Measurements from ENCODE around the gene HTR3C. TPM values are rescaled to one million over a fixed set of nuclear protein-coding genes. Genes with fewer than 3 reads are reported as not detected.

HTR3C gene
- polyA plus RNA-seq, 1 of the 3 experiments (the other 2 are of a cell fraction): not detected

DNA sequence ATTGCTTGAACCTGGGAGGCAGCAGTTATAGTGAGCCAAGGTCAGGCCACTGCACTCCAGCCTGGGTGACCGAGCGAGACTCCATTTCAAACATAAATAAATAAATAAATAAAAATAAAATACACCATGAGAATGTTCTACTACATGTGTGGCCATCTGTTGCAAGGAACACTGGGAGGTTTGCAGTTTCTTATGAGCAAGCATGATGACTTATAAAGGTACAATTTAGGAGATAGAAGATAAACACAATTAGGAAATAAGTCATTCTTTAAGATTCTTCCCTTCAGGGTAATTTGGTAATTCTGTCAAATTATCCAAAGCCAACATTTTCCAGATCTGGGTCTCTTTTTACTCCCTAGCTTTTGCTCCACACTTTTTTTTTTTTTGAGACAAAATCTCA lies 13.4 kb downstream of the HTR3C start:
- WGBS (ENCODE audit: low lambda C conversion rate): 94% methylated on average over 2 of the region's 2 CpGs
- Histone ChIP-seq H3F3A (replicated peaks; ENCODE audit: insufficient read depth) (no peaks in the 10 kb centered on the region), H3K9me3 (no peaks in the 10 kb centered on the region), H3K27ac (ENCODE audit: low read depth in 2 of 2, low read length in 1 of 2) (no peak overlapping the region), H3K9ac (no peak overlapping the region), H3K79me2 (ENCODE audit: insufficient read depth) (no peaks in the 10 kb centered on the region), H3K27me3 (ENCODE audit: insufficient read depth) (no peaks in the 10 kb centered on the region), H3K36me3 (replicated peaks in 1 of 2; ENCODE audit: control insufficient read depth in 1 of 2, insufficient read depth in 2 of 2, low read length in 1 of 2) (no peaks in the 10 kb centered on the region), H3K4me2 (no peak overlapping the region), H2AFZ (ENCODE audit: low read depth) (0 out of 2 replicates have a peak overlapping the region, but pooled peaks have one; percentile 29), H3K4me3 (ENCODE audit: low read depth in 2 of 2, low read length in 1 of 2) (no peak overlapping the region), H3K9me2 (no peaks in the 10 kb centered on the region), H4K20me1 (ENCODE audit: insufficient read depth) (no peaks in the 10 kb centered on the region), H3K4me1 (ENCODE audit: control insufficient read depth in 1 of 2, insufficient read depth in 2 of 2, low read depth in 1 of 2, low read length in 1 of 2) (no peaks in the 10 kb centered on the region; a peak in 1 of 4 replicates)
- POLR2A ChIA-PET: no interaction called here
- CTCF ChIA-PET: no interaction called here
- TF ChIP-seq RXRA (IDR thresholded peaks at IDR 0.05; ENCODE audit: borderline replicate concordance, low read depth) (no peak), POLR2AphosphoS5 (IDR thresholded peaks at IDR 0.05; ENCODE audit: low read depth, low read length) (no peak), GATA2 (CRISPR knock-in tag; IDR thresholded peaks at IDR 0.05) (no peak)
- TF ChIP-seq, protein P1, sequence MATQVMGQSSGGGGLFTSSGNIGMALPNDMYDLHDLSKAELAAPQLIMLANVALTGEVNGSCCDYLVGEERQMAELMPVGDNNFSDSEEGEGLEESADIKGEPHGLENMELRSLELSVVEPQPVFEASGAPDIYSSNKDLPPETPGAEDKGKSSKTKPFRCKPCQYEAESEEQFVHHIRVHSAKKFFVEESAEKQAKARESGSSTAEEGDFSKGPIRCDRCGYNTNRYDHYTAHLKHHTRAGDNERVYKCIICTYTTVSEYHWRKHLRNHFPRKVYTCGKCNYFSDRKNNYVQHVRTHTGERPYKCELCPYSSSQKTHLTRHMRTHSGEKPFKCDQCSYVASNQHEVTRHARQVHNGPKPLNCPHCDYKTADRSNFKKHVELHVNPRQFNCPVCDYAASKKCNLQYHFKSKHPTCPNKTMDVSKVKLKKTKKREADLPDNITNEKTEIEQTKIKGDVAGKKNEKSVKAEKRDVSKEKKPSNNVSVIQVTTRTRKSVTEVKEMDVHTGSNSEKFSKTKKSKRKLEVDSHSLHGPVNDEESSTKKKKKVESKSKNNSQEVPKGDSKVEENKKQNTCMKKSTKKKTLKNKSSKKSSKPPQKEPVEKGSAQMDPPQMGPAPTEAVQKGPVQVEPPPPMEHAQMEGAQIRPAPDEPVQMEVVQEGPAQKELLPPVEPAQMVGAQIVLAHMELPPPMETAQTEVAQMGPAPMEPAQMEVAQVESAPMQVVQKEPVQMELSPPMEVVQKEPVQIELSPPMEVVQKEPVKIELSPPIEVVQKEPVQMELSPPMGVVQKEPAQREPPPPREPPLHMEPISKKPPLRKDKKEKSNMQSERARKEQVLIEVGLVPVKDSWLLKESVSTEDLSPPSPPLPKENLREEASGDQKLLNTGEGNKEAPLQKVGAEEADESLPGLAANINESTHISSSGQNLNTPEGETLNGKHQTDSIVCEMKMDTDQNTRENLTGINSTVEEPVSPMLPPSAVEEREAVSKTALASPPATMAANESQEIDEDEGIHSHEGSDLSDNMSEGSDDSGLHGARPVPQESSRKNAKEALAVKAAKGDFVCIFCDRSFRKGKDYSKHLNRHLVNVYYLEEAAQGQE (IDR thresholded peaks at IDR 0.05; ENCODE audit: low read depth, low read length): no peak
- DNase-seq: no peak

DNA sequence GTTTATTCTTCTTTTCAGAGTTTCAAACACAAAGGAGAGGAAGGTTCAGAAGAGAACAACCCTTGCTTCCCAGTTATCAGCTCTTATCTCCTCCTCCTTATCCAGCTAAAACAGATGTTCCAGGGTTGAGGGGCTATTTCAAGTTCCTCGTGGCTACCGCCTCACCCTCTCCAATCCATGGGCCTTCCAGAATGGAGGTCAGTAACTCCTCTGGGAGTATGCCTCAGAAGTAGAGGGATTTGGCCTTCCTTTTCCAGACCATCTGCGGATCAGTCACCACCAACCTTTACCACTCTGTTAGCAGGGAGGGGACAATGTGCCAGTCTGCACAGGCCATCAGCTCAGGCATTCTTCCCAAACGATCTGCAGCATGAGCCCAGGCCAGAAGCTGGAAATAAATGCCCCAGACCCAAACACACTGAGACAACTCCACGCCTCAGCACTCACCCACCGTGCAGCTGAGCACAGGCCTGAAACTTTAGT lies 14.8 kb downstream of the HTR3C start:
- Histone ChIP-seq H3K36me3 (replicated peaks in 1 of 2; ENCODE audit: control insufficient read depth in 1 of 2, insufficient read depth in 2 of 2, low read length in 1 of 2) (no peaks in the 10 kb centered on the region), H3K4me2 (no peak overlapping the region), H3K27me3 (ENCODE audit: insufficient read depth) (no peaks in the 10 kb centered on the region), H3K9me3 (no peaks in the 10 kb centered on the region), H3F3A (replicated peaks; ENCODE audit: insufficient read depth) (no peaks in the 10 kb centered on the region), H2AFZ (ENCODE audit: low read depth) (no peak overlapping the region), H3K4me3 (ENCODE audit: low read depth in 2 of 2, low read length in 1 of 2) (no peak overlapping the region), H3K9ac (no peak overlapping the region), H3K27ac (ENCODE audit: low read depth in 2 of 2, low read length in 1 of 2) (no peak overlapping the region), H3K4me1 (ENCODE audit: control insufficient read depth in 1 of 2, insufficient read depth in 2 of 2, low read depth in 1 of 2, low read length in 1 of 2) (no peaks in the 10 kb centered on the region; a peak in 1 of 4 replicates), H3K9me2 (no peaks in the 10 kb centered on the region), H4K20me1 (ENCODE audit: insufficient read depth) (no peaks in the 10 kb centered on the region), H3K79me2 (ENCODE audit: insufficient read depth) (no peaks in the 10 kb centered on the region)
- ChIA-PET POLR2A (no interaction called here), CTCF (no interaction called here)
- DNase-seq: no peak
- 66% methylated on average over 6 of the region's 6 CpGs for WGBS (ENCODE audit: low lambda C conversion rate)
- TF ChIP-seq, protein P2, sequence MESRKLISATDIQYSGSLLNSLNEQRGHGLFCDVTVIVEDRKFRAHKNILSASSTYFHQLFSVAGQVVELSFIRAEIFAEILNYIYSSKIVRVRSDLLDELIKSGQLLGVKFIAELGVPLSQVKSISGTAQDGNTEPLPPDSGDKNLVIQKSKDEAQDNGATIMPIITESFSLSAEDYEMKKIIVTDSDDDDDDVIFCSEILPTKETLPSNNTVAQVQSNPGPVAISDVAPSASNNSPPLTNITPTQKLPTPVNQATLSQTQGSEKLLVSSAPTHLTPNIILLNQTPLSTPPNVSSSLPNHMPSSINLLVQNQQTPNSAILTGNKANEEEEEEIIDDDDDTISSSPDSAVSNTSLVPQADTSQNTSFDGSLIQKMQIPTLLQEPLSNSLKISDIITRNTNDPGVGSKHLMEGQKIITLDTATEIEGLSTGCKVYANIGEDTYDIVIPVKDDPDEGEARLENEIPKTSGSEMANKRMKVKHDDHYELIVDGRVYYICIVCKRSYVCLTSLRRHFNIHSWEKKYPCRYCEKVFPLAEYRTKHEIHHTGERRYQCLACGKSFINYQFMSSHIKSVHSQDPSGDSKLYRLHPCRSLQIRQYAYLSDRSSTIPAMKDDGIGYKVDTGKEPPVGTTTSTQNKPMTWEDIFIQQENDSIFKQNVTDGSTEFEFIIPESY (IDR thresholded peaks at IDR 0.05; ENCODE audit: borderline replicate concordance, low read depth): no peak
- TF ChIP-seq TEAD4 (IDR thresholded peaks at IDR 0.05; ENCODE audit: borderline replicate concordance, insufficient read depth) (no peak), RCOR1 (IDR thresholded peaks at IDR 0.05; ENCODE audit: low read length) (no peak), MXI1 (IDR thresholded peaks at IDR 0.05; ENCODE audit: low read depth, low read length) (no peak), CHD2 (IDR thresholded peaks at IDR 0.05; ENCODE audit: low read length, partially characterized antibody) (no peak), GATA2 (CRISPR knock-in tag; IDR thresholded peaks at IDR 0.05) (no peak), SIN3A (IDR thresholded peaks at IDR 0.05; ENCODE audit: borderline replicate concordance, low read depth, low read length) (no peak), RXRA (IDR thresholded peaks at IDR 0.05; ENCODE audit: borderline replicate concordance, low read depth) (no peak)
- TF ChIP-seq, protein P3, sequence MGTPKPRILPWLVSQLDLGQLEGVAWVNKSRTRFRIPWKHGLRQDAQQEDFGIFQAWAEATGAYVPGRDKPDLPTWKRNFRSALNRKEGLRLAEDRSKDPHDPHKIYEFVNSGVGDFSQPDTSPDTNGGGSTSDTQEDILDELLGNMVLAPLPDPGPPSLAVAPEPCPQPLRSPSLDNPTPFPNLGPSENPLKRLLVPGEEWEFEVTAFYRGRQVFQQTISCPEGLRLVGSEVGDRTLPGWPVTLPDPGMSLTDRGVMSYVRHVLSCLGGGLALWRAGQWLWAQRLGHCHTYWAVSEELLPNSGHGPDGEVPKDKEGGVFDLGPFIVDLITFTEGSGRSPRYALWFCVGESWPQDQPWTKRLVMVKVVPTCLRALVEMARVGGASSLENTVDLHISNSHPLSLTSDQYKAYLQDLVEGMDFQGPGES (IDR thresholded peaks at IDR 0.05; ENCODE audit: low read depth, low read length): no peak
